H1 (cell line): ENCODE data around the gene APOM.

ENCODE experiments used
- CHD2 ChIP-seq: IDR thresholded peaks from 2 replicates; pipeline ENCODE4 v1.6.1; 2012; ENCODE audit warnings: low read length, improper control_type of control experiment
- GABPA ChIP-seq: IDR thresholded peaks from 2 replicates; pipeline ENCODE4 v1.6.1; 2011; ENCODE audit warnings: mild to moderate bottlenecking, low read length, moderate library complexity, borderline replicate concordance; ENCODE audit not compliant: insufficient read depth
- HDAC6 ChIP-seq: IDR thresholded peaks from one replicate; pipeline ENCODE4 v1.7.1; 2012; ENCODE audit warnings: low read depth, mild to moderate bottlenecking, inconsistent platforms, low read length, moderate library complexity
- JUND ChIP-seq: IDR thresholded peaks from 2 replicates; pipeline ENCODE4 v1.6.1; 2011; ENCODE audit warnings: mild to moderate bottlenecking, improper control_type of control experiment, low read length
- MAFK ChIP-seq: IDR thresholded peaks from 2 replicates; pipeline ENCODE4 v1.6.1; 2012; ENCODE audit warnings: low read depth, mild to moderate bottlenecking, improper control_type of control experiment, low read length
- NRF1 ChIP-seq: IDR thresholded peaks from 2 replicates; pipeline ENCODE4 v1.6.1; 2011; ENCODE audit warnings: mild to moderate bottlenecking, low read depth, low read length, improper control_type of control experiment
- POLR2AphosphoS5 ChIP-seq: IDR thresholded peaks from 2 replicates; pipeline ENCODE4 v1.6.1; 2011; ENCODE audit warnings: low read depth, low read length
- TAF1 ChIP-seq: IDR thresholded peaks from 2 replicates; pipeline ENCODE4 v1.6.1; 2011; ENCODE audit warnings: mild to moderate bottlenecking, low read depth, low read length
- TBP ChIP-seq: IDR thresholded peaks from 2 replicates; pipeline ENCODE4 v1.6.1; 2011; ENCODE audit warnings: low read depth, low read length, improper control_type of control experiment
- YY1 ChIP-seq: IDR thresholded peaks from 2 replicates; pipeline ENCODE4 v1.6.1; 2011; ENCODE audit warnings: low read depth, mild to moderate bottlenecking, low read length
- ZNF274 ChIP-seq: IDR thresholded peaks from 2 replicates; pipeline ENCODE4 v1.7.0; 2012; ENCODE audit warnings: low read length, borderline replicate concordance; ENCODE audit errors: extremely low read depth
- TF ChIP-seq, protein P1 (sequence below), 3 experiments: IDR thresholded peaks; 1 replicate in 2 of 3; 2 replicates in 1 of 3; pipeline versions ENCODE4 v1.5.1 to v1.6.1; 2011; ENCODE audit warnings: low read length in 3 of 3, mild to moderate bottlenecking in 3 of 3, inconsistent platforms in 2 of 3, low read depth in 1 of 3, moderate library complexity in 1 of 3; ENCODE audit not compliant: insufficient read depth in 1 of 3; ENCODE audit errors: control extremely low read depth in 1 of 3
- TF ChIP-seq, protein P2 (sequence below): IDR thresholded peaks from 2 replicates; pipeline ENCODE4 v1.6.1; 2011; ENCODE audit warnings: low read length, improper control_type of control experiment
- TF ChIP-seq, protein P3 (sequence below): IDR thresholded peaks from 2 replicates; pipeline ENCODE4 v1.6.1; 2011; ENCODE audit warnings: low read depth, mild to moderate bottlenecking, low read length; ENCODE audit not compliant: insufficient read depth

DNA sequence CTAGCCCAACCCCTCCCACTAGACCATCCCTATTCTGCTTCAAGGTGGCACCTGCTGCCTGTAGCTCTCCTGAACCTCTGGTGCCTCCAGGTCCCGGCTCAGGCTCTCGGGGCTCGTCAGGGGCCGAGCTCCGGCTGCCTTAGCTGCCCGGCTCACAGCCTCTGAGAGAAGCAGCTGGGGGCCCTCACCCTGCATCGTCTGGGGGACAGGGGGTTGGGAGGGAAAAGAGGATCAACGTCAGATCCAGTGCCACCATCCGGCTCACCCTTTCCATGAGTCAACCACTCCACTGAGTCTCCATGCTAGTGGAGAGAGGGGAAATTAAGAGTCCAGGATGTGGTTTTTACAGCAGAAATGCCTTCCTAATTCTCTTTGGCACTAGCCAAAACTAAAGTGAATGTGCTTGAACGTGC is 16.2 kb upstream of the APOM start:
- TF ChIP-seq YY1 (no peak), ZNF274 (no peak), TAF1 (no peak), NRF1 (no peak), CHD2 (no peak), MAFK (no peak), GABPA (no peak), HDAC6 (no peak), JUND (no peak), TBP (no peak), POLR2AphosphoS5 (no peak)
- TF ChIP-seq, protein P1, sequence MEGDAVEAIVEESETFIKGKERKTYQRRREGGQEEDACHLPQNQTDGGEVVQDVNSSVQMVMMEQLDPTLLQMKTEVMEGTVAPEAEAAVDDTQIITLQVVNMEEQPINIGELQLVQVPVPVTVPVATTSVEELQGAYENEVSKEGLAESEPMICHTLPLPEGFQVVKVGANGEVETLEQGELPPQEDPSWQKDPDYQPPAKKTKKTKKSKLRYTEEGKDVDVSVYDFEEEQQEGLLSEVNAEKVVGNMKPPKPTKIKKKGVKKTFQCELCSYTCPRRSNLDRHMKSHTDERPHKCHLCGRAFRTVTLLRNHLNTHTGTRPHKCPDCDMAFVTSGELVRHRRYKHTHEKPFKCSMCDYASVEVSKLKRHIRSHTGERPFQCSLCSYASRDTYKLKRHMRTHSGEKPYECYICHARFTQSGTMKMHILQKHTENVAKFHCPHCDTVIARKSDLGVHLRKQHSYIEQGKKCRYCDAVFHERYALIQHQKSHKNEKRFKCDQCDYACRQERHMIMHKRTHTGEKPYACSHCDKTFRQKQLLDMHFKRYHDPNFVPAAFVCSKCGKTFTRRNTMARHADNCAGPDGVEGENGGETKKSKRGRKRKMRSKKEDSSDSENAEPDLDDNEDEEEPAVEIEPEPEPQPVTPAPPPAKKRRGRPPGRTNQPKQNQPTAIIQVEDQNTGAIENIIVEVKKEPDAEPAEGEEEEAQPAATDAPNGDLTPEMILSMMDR (IDR thresholded peaks at IDR 0.05; ENCODE audit: control extremely low read depth in 1 of 3, insufficient read depth in 1 of 3, low read depth in 1 of 3, low read length in 3 of 3): no peak
- TF ChIP-seq, protein P2, sequence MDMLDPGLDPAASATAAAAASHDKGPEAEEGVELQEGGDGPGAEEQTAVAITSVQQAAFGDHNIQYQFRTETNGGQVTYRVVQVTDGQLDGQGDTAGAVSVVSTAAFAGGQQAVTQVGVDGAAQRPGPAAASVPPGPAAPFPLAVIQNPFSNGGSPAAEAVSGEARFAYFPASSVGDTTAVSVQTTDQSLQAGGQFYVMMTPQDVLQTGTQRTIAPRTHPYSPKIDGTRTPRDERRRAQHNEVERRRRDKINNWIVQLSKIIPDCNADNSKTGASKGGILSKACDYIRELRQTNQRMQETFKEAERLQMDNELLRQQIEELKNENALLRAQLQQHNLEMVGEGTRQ: no peak
- TF ChIP-seq, protein P3, sequence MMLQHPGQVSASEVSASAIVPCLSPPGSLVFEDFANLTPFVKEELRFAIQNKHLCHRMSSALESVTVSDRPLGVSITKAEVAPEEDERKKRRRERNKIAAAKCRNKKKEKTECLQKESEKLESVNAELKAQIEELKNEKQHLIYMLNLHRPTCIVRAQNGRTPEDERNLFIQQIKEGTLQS: no peak
